MM.1S (cell line): ENCODE data around the gene IL18BP.

Experiments used
- DNase-seq: peaks from one replicate; pipeline ENCODE4 v3.0.0-alpha.2; 2015
- H2AFZ ChIP-seq: fragments of 300-600 bp; sonication (generic); 2 replicates; pipeline ENCODE4 v1.6.0; 2016; ENCODE audit warnings: antibody characterized with exemption, low read length
- H3F3A ChIP-seq: fragments of 300-600 bp; sonication (generic); 2 replicates; pipeline ENCODE4 v1.6.1; 2016; ENCODE audit warnings: mild to moderate bottlenecking, antibody characterized with exemption, low read length, moderate library complexity, mixed read lengths; ENCODE audit not compliant: insufficient read depth
- H3K27ac ChIP-seq: fragments of 300-600 bp; sonication (generic); 2 replicates; pipeline ENCODE4 v1.5.1; 2016; ENCODE audit warnings: mild to moderate bottlenecking, low read length
- H3K27me3 ChIP-seq: fragments of 300-600 bp; sonication (generic); replicated peaks from 2 replicates; pipeline ENCODE4 v1.6.0; 2016; ENCODE audit warnings: low read length; ENCODE audit not compliant: insufficient read depth
- H3K36me3 ChIP-seq: fragments of 300-600 bp; sonication (generic); replicated peaks from 2 replicates; pipeline ENCODE4 v1.6.1; 2016; ENCODE audit warnings: mild to moderate bottlenecking, low read length, mixed read lengths; ENCODE audit not compliant: insufficient read depth
- H3K4me1 ChIP-seq: fragments of 300-600 bp; sonication (generic); 2 replicates; pipeline ENCODE4 v1.6.1; 2016; ENCODE audit warnings: low read length, mixed read lengths
- H3K4me2 ChIP-seq: fragments of 300-600 bp; sonication (generic); 2 replicates; pipeline ENCODE4 v1.6.0; 2016; ENCODE audit warnings: low read depth, low read length
- H3K4me3 ChIP-seq: fragments of 300-600 bp; sonication (generic); 2 replicates; pipeline ENCODE4 v1.5.1; 2016; ENCODE audit warnings: low read length, mixed read lengths
- H3K79me2 ChIP-seq: fragments of 300-600 bp; sonication (generic); 2 replicates; pipeline ENCODE4 v1.6.1; 2016; ENCODE audit warnings: mixed run types, low read length, mixed read lengths
- H3K9ac ChIP-seq: fragments of 300-600 bp; sonication (generic); 2 replicates; pipeline ENCODE4 v1.6.1; 2016; ENCODE audit warnings: low read length, mixed read lengths
- H3K9me2 ChIP-seq: fragments of 300-600 bp; sonication (generic); replicated peaks from 2 replicates; pipeline ENCODE4 v1.6.1; 2016; ENCODE audit warnings: mild to moderate bottlenecking, low read length, mixed read lengths; ENCODE audit not compliant: insufficient read depth
- H3K9me3 ChIP-seq: fragments of 300-600 bp; sonication (generic); replicated peaks from 2 replicates; pipeline ENCODE4 v1.6.1; 2016; ENCODE audit warnings: mild to moderate bottlenecking, low read length, mixed read lengths; ENCODE audit not compliant: insufficient read depth
- H4K20me1 ChIP-seq: fragments of 300-600 bp; sonication (generic); 2 replicates; pipeline ENCODE4 v1.6.1; 2016; ENCODE audit warnings: mild to moderate bottlenecking, low read length, moderate library complexity, mixed read lengths; ENCODE audit not compliant: insufficient read depth
- EZH2 ChIP-seq: fragments of 300-600 bp; sonication (generic); optimal IDR thresholded peaks from 2 replicates; pipeline ENCODE3; 2017; ENCODE audit warnings: low read depth, mild to moderate bottlenecking, antibody characterized with exemption, low read length, mixed read lengths
- EZH2phosphoT487 ChIP-seq: fragments of 300-600 bp; sonication (generic); IDR thresholded peaks from 2 replicates; pipeline ENCODE4 v1.6.1; 2018; ENCODE audit warnings: antibody characterized with exemption, low read length
- TF ChIP-seq, protein P1 (sequence below): fragments of 300-600 bp; sonication (generic); IDR thresholded peaks from 2 replicates; pipeline ENCODE4 v1.5.1; 2016; ENCODE audit warnings: antibody characterized with exemption, low read length, mixed read lengths

Gene IL18BP

DNA sequence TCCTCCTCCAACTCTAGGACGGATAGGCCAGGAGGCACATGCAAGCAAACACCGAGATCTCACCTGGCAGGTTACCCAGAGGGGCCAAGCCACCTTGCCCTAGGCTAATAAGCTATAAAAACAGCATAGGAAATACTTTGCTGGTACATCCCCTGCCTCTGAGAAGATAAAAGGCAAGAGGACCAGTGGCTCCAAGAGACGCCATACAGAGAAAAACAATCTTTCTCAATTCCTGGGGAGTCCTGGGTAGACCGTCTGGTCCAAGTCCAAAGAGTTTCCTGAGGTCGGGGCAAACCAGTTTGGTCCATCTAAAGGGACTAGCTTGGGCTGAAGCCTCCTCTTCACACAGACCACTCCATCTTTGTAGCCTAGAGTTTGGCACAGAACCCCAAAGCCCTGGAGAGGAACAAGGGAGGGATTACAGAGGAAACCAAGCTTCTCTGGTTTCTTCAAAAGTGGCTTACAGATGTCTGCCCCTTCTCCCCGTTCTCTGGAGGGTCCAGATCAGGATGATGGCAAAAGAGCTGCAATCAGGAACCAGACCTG lies 41.2 kb downstream of the IL18BP start:
- Histone ChIP-seq H3K79me2 (peaks cover 99% of the 10 kb centered on the region), H3K27me3 (no peaks in the 10 kb centered on the region), H3K9me3 (no peaks in the 10 kb centered on the region), H3K4me3 (peak overlapping the region; percentile 69), H3K9ac (peak overlapping the region; percentile 67; the same call in 1 of the 2 replicates), H3F3A (peaks cover 13% of the 10 kb centered on the region), H3K9me2 (no peaks in the 10 kb centered on the region), H3K4me1 (peaks cover 26% of the 10 kb centered on the region), H3K36me3 (no peaks in the 10 kb centered on the region), H4K20me1 (0 out of 2 replicates have a peak, but pooled peaks cover 3% of the 10 kb centered on the region), H3K4me2 (peak overlapping the region; percentile 74), H2AFZ (no peak overlapping the region), H3K27ac (no peak overlapping the region)
- DNase-seq, result no peak
- TF ChIP-seq, protein P1, sequence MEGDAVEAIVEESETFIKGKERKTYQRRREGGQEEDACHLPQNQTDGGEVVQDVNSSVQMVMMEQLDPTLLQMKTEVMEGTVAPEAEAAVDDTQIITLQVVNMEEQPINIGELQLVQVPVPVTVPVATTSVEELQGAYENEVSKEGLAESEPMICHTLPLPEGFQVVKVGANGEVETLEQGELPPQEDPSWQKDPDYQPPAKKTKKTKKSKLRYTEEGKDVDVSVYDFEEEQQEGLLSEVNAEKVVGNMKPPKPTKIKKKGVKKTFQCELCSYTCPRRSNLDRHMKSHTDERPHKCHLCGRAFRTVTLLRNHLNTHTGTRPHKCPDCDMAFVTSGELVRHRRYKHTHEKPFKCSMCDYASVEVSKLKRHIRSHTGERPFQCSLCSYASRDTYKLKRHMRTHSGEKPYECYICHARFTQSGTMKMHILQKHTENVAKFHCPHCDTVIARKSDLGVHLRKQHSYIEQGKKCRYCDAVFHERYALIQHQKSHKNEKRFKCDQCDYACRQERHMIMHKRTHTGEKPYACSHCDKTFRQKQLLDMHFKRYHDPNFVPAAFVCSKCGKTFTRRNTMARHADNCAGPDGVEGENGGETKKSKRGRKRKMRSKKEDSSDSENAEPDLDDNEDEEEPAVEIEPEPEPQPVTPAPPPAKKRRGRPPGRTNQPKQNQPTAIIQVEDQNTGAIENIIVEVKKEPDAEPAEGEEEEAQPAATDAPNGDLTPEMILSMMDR, result no peak
- TF ChIP-seq EZH2 (no peak), EZH2phosphoT487 (no peak)

DNA sequence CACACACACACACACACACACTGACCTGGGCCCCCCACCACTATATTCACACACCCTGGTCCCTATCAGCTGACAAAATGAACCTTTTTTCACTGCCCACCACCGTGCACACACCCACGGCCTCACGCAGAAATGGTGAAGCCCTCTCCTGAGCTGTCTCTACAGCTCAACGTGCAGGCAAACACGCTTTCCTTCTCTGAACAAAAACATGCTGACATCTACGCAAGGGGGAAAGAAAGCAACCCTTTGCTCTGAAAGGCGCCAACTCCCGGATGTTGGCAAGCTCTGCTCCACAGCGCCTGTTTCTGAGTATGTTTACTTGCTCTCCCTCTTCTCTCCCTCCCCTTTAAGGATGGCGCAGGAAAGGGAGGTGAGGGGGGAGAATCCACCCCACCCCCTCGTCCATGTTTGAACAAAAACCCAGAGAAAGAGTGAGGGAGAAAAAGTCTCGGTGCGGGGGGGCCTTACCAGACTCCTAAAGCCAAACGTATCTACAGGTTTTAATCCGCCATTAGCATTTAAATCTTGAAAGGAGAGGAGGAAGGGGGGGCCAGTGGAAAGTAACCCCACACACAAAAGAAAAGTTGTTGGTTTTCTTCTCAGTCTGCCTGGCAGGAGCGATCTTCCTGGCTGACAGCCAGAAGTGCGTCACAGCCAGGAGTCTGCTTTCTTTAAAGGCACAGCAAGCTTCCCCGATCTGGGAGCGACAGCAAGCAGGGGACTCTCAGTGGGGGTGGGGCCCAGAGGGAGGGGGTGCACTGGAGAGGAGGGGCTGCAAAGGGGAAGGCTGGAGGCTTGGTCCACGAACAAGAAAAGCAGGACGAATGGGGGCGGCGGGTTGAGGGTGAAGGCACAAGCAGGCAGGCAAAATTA lies 42.0 kb downstream of the IL18BP start:
- no peaks in the 10 kb centered on the region for H3K27me3 ChIP-seq
- H3K4me1 ChIP-seq, result peaks cover 26% of the 10 kb centered on the region
- 0 out of 2 replicates have a peak, but pooled peaks cover 3% of the 10 kb centered on the region for H4K20me1 ChIP-seq
- H3K9ac ChIP-seq, result peak overlapping the region; percentile 67
- H3K79me2 ChIP-seq, result peaks cover 100% of the 10 kb centered on the region
- peak overlapping the region; percentile 74 for H3K4me2 ChIP-seq
- H3K4me3 ChIP-seq, result peak overlapping the region; percentile 69
- H3F3A ChIP-seq, result peaks cover 13% of the 10 kb centered on the region
- 0 out of 2 replicates have a peak overlapping the region, but pooled peaks have one; percentile 30 for H2AFZ ChIP-seq
- H3K9me3 ChIP-seq, result no peaks in the 10 kb centered on the region
- H3K27ac ChIP-seq, result peak overlapping the region; percentile 74
- TF ChIP-seq EZH2 (no peak), EZH2phosphoT487 (no peak)
- TF ChIP-seq, protein P1, result no peak
- H3K36me3 ChIP-seq, result no peaks in the 10 kb centered on the region
- no peaks in the 10 kb centered on the region for H3K9me2 ChIP-seq
- DNase-seq, result peak; percentile 74

- Histone ChIP-seq H4K20me1 (0 out of 2 replicates have a peak, but pooled peaks cover 3% of the 10 kb centered on the region), H3K9ac (peak overlapping the region; percentile 67), H3K27ac (peak overlapping the region; percentile 74), H3K36me3 (no peaks in the 10 kb centered on the region), H3K4me2 (peak overlapping the region; percentile 74), H3K27me3 (no peaks in the 10 kb centered on the region), H3K4me3 (peak overlapping the region; percentile 69), H3K9me2 (no peaks in the 10 kb centered on the region), H3K4me1 (peaks cover 26% of the 10 kb centered on the region), H2AFZ (peak overlapping the region; percentile 21), H3K9me3 (no peaks in the 10 kb centered on the region), H3F3A (peaks cover 13% of the 10 kb centered on the region), H3K79me2 (peaks cover 100% of the 10 kb centered on the region)
- TF ChIP-seq, protein P1, result no peak
- TF ChIP-seq EZH2 (no peak), EZH2phosphoT487 (no peak)
- peak; percentile 33 for DNase-seq
These were observed 42.8 kb downstream of the IL18BP start for GRCh38 chr11:72041364-72042063.
